ENCODE results near the gene GUCA1A. TPM values are rescaled to one million over a fixed set of nuclear protein-coding genes. Genes with fewer than 3 reads are reported as not detected.
A peak's percentile ranks its signal among the peaks of the same experiment; 100 is the strongest.

Gene GUCA1A
- total RNA-seq, 3 donors from 2014 or later (not counting 1 experiment from before 2014, with no cell fraction given): not detected

GRCh38 chr6:42177514-42178364, 4.6 kb downstream of the GUCA1A start:
- no peaks in the 10 kb centered on the region for H3K36me3 Mint-ChIP-seq
- Histone ChIP-seq H3K27me3 (ENCODE audit: control insufficient read depth, insufficient read depth, low read length) (no peaks in the 10 kb centered on the region), H3K4me3 (ENCODE audit: low read length) (no peak overlapping the region), H3K36me3 (ENCODE audit: control insufficient read depth, insufficient read depth, low read length) (no peaks in the 10 kb centered on the region), H3K27ac (ENCODE audit: low read length) (no peak overlapping the region), H3K9me3 (ENCODE audit: control insufficient read depth, insufficient read depth, low read length) (no peaks in the 10 kb centered on the region), H3K4me1 (ENCODE audit: control insufficient read depth, insufficient read depth, low read length) (peaks cover 7% of the 10 kb centered on the region)
- H3K4me3 Mint-ChIP-seq: no peak overlapping the region
- peaks cover 7 to 9% of the 10 kb centered on the region in 2 donors for H3K27me3 Mint-ChIP-seq (ENCODE audit: low read depth in 2 of 2)
- H3K27ac Mint-ChIP-seq: no peak overlapping the region
- no peak for TF ChIP-seq CTCF (IDR thresholded peaks at IDR 0.05)
- intact Hi-C loops (cut with micrococcal nuclease): no loop called here
- no peaks in the 10 kb centered on the region for H3K9me3 Mint-ChIP-seq
- WGBS (ENCODE audit: insufficient coverage): 31% methylated on average over 27 of the region's 27 CpGs
- H3K4me1 Mint-ChIP-seq: peaks cover 0 to 5% of the 10 kb centered on the region in 2 donors
- peak in 1 of 2 donors; percentile 16 for DNase-seq
- peak in 2 of 3 donors; percentile 40 to 53 for ATAC-seq

GRCh38 chr6:42179261-42179944, 6.2 kb downstream of the GUCA1A start:
- Histone ChIP-seq H3K27me3 (ENCODE audit: control insufficient read depth, insufficient read depth, low read length) (no peaks in the 10 kb centered on the region), H3K9me3 (ENCODE audit: control insufficient read depth, insufficient read depth, low read length) (no peaks in the 10 kb centered on the region), H3K4me1 (ENCODE audit: control insufficient read depth, insufficient read depth, low read length) (peaks cover 7% of the 10 kb centered on the region), H3K36me3 (ENCODE audit: control insufficient read depth, insufficient read depth, low read length) (no peaks in the 10 kb centered on the region), H3K4me3 (ENCODE audit: low read length) (no peak overlapping the region), H3K27ac (ENCODE audit: low read length) (no peak overlapping the region)
- intact Hi-C loops (cut with micrococcal nuclease): no loop called here
- H3K27me3 Mint-ChIP-seq (ENCODE audit: low read depth in 2 of 2): peaks cover 7 to 9% of the 10 kb centered on the region in 2 donors
- no peak for ATAC-seq
- no peak overlapping the region for H3K27ac Mint-ChIP-seq
- TF ChIP-seq CTCF (IDR thresholded peaks at IDR 0.05): no peak
- H3K9me3 Mint-ChIP-seq: no peaks in the 10 kb centered on the region
- no peaks in the 10 kb centered on the region for H3K36me3 Mint-ChIP-seq
- no peak overlapping the region for H3K4me3 Mint-ChIP-seq
- 92% methylated on average over 19 of the region's 20 CpGs for WGBS (ENCODE audit: insufficient coverage)
- H3K4me1 Mint-ChIP-seq: peaks cover 0 to 5% of the 10 kb centered on the region in 2 donors
- DNase-seq: no peak

GRCh38 chr6:42179945-42180313, 6.8 kb downstream of the GUCA1A start:
- DNase-seq (no peak), ATAC-seq (no peak)
- H3K4me1 ChIP-seq (ENCODE audit: control insufficient read depth, insufficient read depth, low read length): peaks cover 7% of the 10 kb centered on the region
- no peaks in the 10 kb centered on the region for H3K9me3 ChIP-seq (ENCODE audit: control insufficient read depth, insufficient read depth, low read length)
- Mint-ChIP-seq H3K4me1 (peaks cover 0 to 5% of the 10 kb centered on the region in 2 donors), H3K27me3 (ENCODE audit: low read depth in 2 of 2) (peaks cover 7 to 9% of the 10 kb centered on the region in 2 donors), H3K9me3 (no peaks in the 10 kb centered on the region), H3K36me3 (no peaks in the 10 kb centered on the region), H3K4me3 (no peak overlapping the region), H3K27ac (no peak overlapping the region)
- intact Hi-C loops (cut with micrococcal nuclease): no loop called here
- no peaks in the 10 kb centered on the region for H3K27me3 ChIP-seq (ENCODE audit: control insufficient read depth, insufficient read depth, low read length)
- TF ChIP-seq CTCF (IDR thresholded peaks at IDR 0.05): no peak
- H3K36me3 ChIP-seq (ENCODE audit: control insufficient read depth, insufficient read depth, low read length): no peaks in the 10 kb centered on the region
- no peak overlapping the region for H3K27ac ChIP-seq (ENCODE audit: low read length)
- no peak overlapping the region for H3K4me3 ChIP-seq (ENCODE audit: low read length)
- 86% methylated on average over 3 of the region's 3 CpGs for WGBS (ENCODE audit: insufficient coverage)

Measured in natural killer cell (primary cell).